GM18498 (cell line): ENCODE measurements around the gene MUC2.

Experiments
- ATAC-seq: cut with Tn5 transposase; IDR thresholded peaks from one replicate; pipeline ENCODE4 v1.9.1; 2021; ENCODE audit warnings: mild to moderate bottlenecking, moderate library complexity; ENCODE audit not compliant: unreplicated experiment

MUC2 gene

GRCh38 chr11:1036303-1036923, 38.3 kb upstream of the MUC2 start, which contains the start of gene MUC6:
TSS of gene MUC6 (minus strand) at chr11:1036718. CDS start at chr11:1036655, 63 bp downstream.
- ATAC-seq: no peak

- no peak for ATAC-seq
These were observed 37.7 kb upstream of the MUC2 start for GRCh38 chr11:1036931-1037330.

GRCh38 chr11:1037506-1038055, 37.1 kb upstream of the MUC2 start:
- no peak for ATAC-seq

GRCh38 chr11:1038361-1038760, 36.3 kb upstream of the MUC2 start:
- ATAC-seq: no peak

GRCh38 chr11:1038921-1039320, 35.8 kb upstream of the MUC2 start:
- no peak for ATAC-seq

GRCh38 chr11:1039481-1040427, 34.9 kb upstream of the MUC2 start:
- ATAC-seq: no peak

- no peak for ATAC-seq
These were observed 34.1 kb upstream of the MUC2 start for GRCh38 chr11:1040428-1041148.

- ATAC-seq: no peak
These were observed 33.6 kb upstream of the MUC2 start for GRCh38 chr11:1041149-1041467.

- no peak for ATAC-seq
These were observed 33.2 kb upstream of the MUC2 start for GRCh38 chr11:1041471-1041870.

GRCh38 chr11:1041936-1042608, 32.6 kb upstream of the MUC2 start:
- ATAC-seq: no peak

GRCh38 chr11:1042626-1043562, 31.8 kb upstream of the MUC2 start:
- ATAC-seq: no peak

- no peak for ATAC-seq
These were observed 31.0 kb upstream of the MUC2 start for GRCh38 chr11:1043563-1044096.

GRCh38 chr11:1044160-1044559, 30.5 kb upstream of the MUC2 start:
- no peak for ATAC-seq

GRCh38 chr11:1047595-1048156, 27.0 kb upstream of the MUC2 start:
- ATAC-seq: no peak

GRCh38 chr11:1048375-1049070, 26.2 kb upstream of the MUC2 start:
- ATAC-seq: no peak

GRCh38 chr11:1049071-1049405, 25.6 kb upstream of the MUC2 start:
- no peak for ATAC-seq

- no peak for ATAC-seq
These were observed 25.2 kb upstream of the MUC2 start for GRCh38 chr11:1049431-1049891.

GRCh38 chr11:1049911-1050580, 24.6 kb upstream of the MUC2 start:
- no peak for ATAC-seq
